HepG2 (cell line): ENCODE data around the gene HUNK.

Experiments used
- ATF4 ChIP-seq, 2 experiments: fragments of 450-650 bp in 1 of 2; sonication (generic) in 1 of 2; formaldehyde crosslinking; IDR thresholded peaks; 2 replicates each; pipeline versions ENCODE4 v1.5.0 to v1.8.0; 2020 to 2022; ENCODE audit warnings: mild to moderate bottlenecking in 1 of 2, missing genetic modification reagents in 1 of 2
- EP300 ChIP-seq, 3 experiments: sonication (generic) in 1 of 3; formaldehyde crosslinking in 1 of 3; IDR thresholded peaks; 2 replicates each; pipeline versions ENCODE4 v1.5.1 to v1.6.1; 2011 to 2020; ENCODE audit warnings: low read depth in 2 of 3, low read length in 2 of 3, borderline replicate concordance in 1 of 3, improper control_type of control experiment in 1 of 3, mild to moderate bottlenecking in 1 of 3, missing genetic modification reagents in 1 of 3, moderate library complexity in 1 of 3
- EZH2 ChIP-seq: conservative IDR thresholded peaks from 2 replicates; pipeline ENCODE4 v1.6.1; 2012; ENCODE audit warnings: mild to moderate bottlenecking, low read depth, low read length, moderate library complexity
- HMGXB4 ChIP-seq, 2 experiments: sonication (generic) in 1 of 2; formaldehyde crosslinking in 1 of 2; IDR thresholded peaks; 2 replicates each; pipeline versions ENCODE4 v1.4.0 to v1.6.1; 2018 to 2020; ENCODE audit warnings: missing genetic modification reagents in 2 of 2, borderline replicate concordance in 1 of 2, low read depth in 1 of 2, mild to moderate bottlenecking in 1 of 2, missing biosample characterization in 1 of 2
- JUND ChIP-seq: sonication (generic); formaldehyde crosslinking; IDR thresholded peaks from 2 replicates; pipeline ENCODE4 v1.8.0; 2022; ENCODE audit warnings: mild to moderate bottlenecking, missing genetic modification reagents
- POLR2A ChIP-seq, 2 experiments: IDR thresholded peaks; 2 replicates each; pipeline ENCODE4 v1.6.1; 2011; ENCODE audit warnings: low read depth in 2 of 2, low read length in 2 of 2, mild to moderate bottlenecking in 1 of 2, moderate library complexity in 1 of 2; ENCODE audit not compliant: insufficient read depth in 1 of 2
- REXO4 ChIP-seq: sonication (generic); formaldehyde crosslinking; IDR thresholded peaks from 2 replicates; pipeline ENCODE4 v1.8.0; 2022; ENCODE audit warnings: missing genetic modification reagents, mild to moderate bottlenecking, borderline replicate concordance
- SUZ12 ChIP-seq: fragments of 150-350 bp; IDR thresholded peaks from 2 replicates; pipeline ENCODE4 v1.6.1; 2014; ENCODE audit warnings: low read depth, low read length
- UBTF ChIP-seq: sonication (generic); formaldehyde crosslinking; IDR thresholded peaks from 2 replicates; pipeline ENCODE4 v1.4.0; 2020; ENCODE audit warnings: mild to moderate bottlenecking, missing genetic modification reagents
- ZNF530 ChIP-seq: sonication (generic); formaldehyde crosslinking; IDR thresholded peaks from 2 replicates; pipeline ENCODE4 v1.5.0; 2020; ENCODE audit warnings: low read depth, mild to moderate bottlenecking, missing genetic modification reagents

- TF ChIP-seq EZH2 (no peak), SUZ12 (no peak), EP300 (IDR thresholded peaks at IDR 0.05; ENCODE audit: low read depth in 2 of 2, low read length in 2 of 2) (no peak), EP300 (CRISPR knock-in tag; IDR thresholded peaks at IDR 0.05; ENCODE audit: borderline replicate concordance) (no peak), HMGXB4 (CRISPR knock-in tag; IDR thresholded peaks at IDR 0.05; ENCODE audit: borderline replicate concordance in 1 of 2, low read depth in 1 of 2) (no peak), POLR2A (IDR thresholded peaks at IDR 0.05; ENCODE audit: insufficient read depth in 1 of 2, low read depth in 2 of 2, low read length in 2 of 2) (no peak), JUND (no peak), ZNF530 (CRISPR knock-in tag) (no peak), ATF4 (CRISPR knock-in tag; IDR thresholded peaks at IDR 0.05) (no peak), UBTF (CRISPR knock-in tag) (no peak), REXO4 (CRISPR knock-in tag) (no peak)
These were observed 142.8 kb downstream of the HUNK start for GRCh38 chr21:32015461-32016139.
